CD14-positive monocyte (primary cell): ENCODE data around the gene RGS3. TPM values are rescaled to one million over a fixed set of nuclear protein-coding genes. Genes with fewer than 3 reads are reported as not detected.

Experiments
- DNase-seq, 3 donors: peaks; one replicate each; pipeline ENCODE4 v3.0.0-alpha.2; 2011 to 2022
- H2AFZ ChIP-seq: 2 replicates; pipeline ENCODE4 v1.6.0; 2012; ENCODE audit warnings: mild to moderate bottlenecking, low read depth, low read length, inconsistent platforms; ENCODE audit not compliant: insufficient read depth, poor library complexity, severe bottlenecking
- H3K27ac ChIP-seq, 2 donors: 1 replicate in 1 of 2; 2 replicates in 1 of 2; pipeline ENCODE4 v1.5.1; 2012 to 2013; ENCODE audit warnings: low read length in 2 of 2, control low read depth in 1 of 2, inconsistent platforms in 1 of 2, low read depth in 1 of 2, mild to moderate bottlenecking in 1 of 2
- H3K27me3 ChIP-seq, 2 donors: one replicate each; pipeline versions ENCODE4 v1.6.0 to v1.6.1; 2011 to 2013; ENCODE audit warnings: low read length in 2 of 2; ENCODE audit not compliant: control insufficient read depth in 2 of 2, insufficient read depth in 2 of 2
- H3K36me3 ChIP-seq, 2 donors: replicated peaks in 1 of 2; 1 replicate in 1 of 2; 2 replicates in 1 of 2; pipeline versions ENCODE4 v1.5.1 to v1.6.1; 2012 to 2013; ENCODE audit warnings: low read length in 2 of 2, control low read depth in 1 of 2, inconsistent platforms in 1 of 2, mild to moderate bottlenecking in 1 of 2; ENCODE audit not compliant: insufficient read depth in 2 of 2, control insufficient read depth in 1 of 2
- H3K4me1 ChIP-seq, 2 donors: 1 replicate in 1 of 2; 2 replicates in 1 of 2; pipeline versions ENCODE4 v1.5.1 to v1.6.1; 2012 to 2013; ENCODE audit warnings: low read length in 2 of 2, control low read depth in 1 of 2, inconsistent platforms in 1 of 2, mild to moderate bottlenecking in 1 of 2, moderate library complexity in 1 of 2; ENCODE audit not compliant: insufficient read depth in 2 of 2, control insufficient read depth in 1 of 2
- H3K4me2 ChIP-seq: replicated peaks from 2 replicates; pipeline ENCODE3; 2012; ENCODE audit warnings: low read length, moderate library complexity, mild to moderate bottlenecking; ENCODE audit not compliant: poor library complexity, severe bottlenecking; ENCODE audit errors: extremely low read depth
- H3K4me3 ChIP-seq, 3 experiments: fragments of 200-600 bp in 1 of 3; sonication (generic) in 1 of 3; replicated peaks in 1 of 3; 1 replicate in 2 of 3; 2 replicates in 1 of 3; pipeline ENCODE4 v1.5.1; 2011 to 2013; ENCODE audit warnings: low read length in 3 of 3, mild to moderate bottlenecking in 3 of 3, control low read depth in 2 of 3, low read depth in 2 of 3, inconsistent platforms in 1 of 3, moderate library complexity in 1 of 3
- H3K79me2 ChIP-seq: 2 replicates; pipeline ENCODE4 v1.6.0; 2012; ENCODE audit warnings: mild to moderate bottlenecking, control low read depth, inconsistent platforms, low read length, moderate library complexity; ENCODE audit not compliant: insufficient read depth
- H3K9ac ChIP-seq: 2 replicates; pipeline ENCODE4 v1.6.0; 2017; ENCODE audit warnings: low read length, mild to moderate bottlenecking; ENCODE audit not compliant: insufficient read depth, poor library complexity, severe bottlenecking
- H3K9me3 ChIP-seq, 2 donors: replicated peaks in 1 of 2; 1 replicate in 1 of 2; 2 replicates in 1 of 2; pipeline versions ENCODE4 v1.5.1 to v1.6.1; 2012 to 2013; ENCODE audit warnings: low read length in 2 of 2, control low read depth in 1 of 2; ENCODE audit not compliant: control insufficient read depth in 1 of 2, insufficient read depth in 1 of 2
- H4K20me1 ChIP-seq: 2 replicates; pipeline ENCODE4 v1.6.0; 2012; ENCODE audit warnings: mild to moderate bottlenecking, low read length, control low read depth, moderate library complexity; ENCODE audit not compliant: insufficient read depth
- H3K27ac Mint-ChIP-seq, 7 donors: one replicate each; pipeline ENCODE4 v1.8.0; 2020; ENCODE audit warnings: mild to moderate bottlenecking in 7 of 7, mixed read lengths in 7 of 7, moderate library complexity in 6 of 7, inconsistent platforms in 2 of 7
- H3K27me3 Mint-ChIP-seq, 3 donors: one replicate each; pipeline ENCODE4 v1.8.0; 2021 to 2022; ENCODE audit warnings: low read depth in 3 of 3, mild to moderate bottlenecking in 3 of 3, mixed read lengths in 3 of 3, moderate library complexity in 3 of 3, inconsistent platforms in 1 of 3
- H3K36me3 Mint-ChIP-seq, 2 donors: one replicate each; pipeline ENCODE4 v1.8.0; 2020; ENCODE audit warnings: mixed read lengths in 2 of 2, inconsistent platforms in 1 of 2, mild to moderate bottlenecking in 1 of 2
- H3K4me1 Mint-ChIP-seq: one replicate; pipeline ENCODE4 v1.8.0; 2020; ENCODE audit warnings: mild to moderate bottlenecking, mixed read lengths
- H3K4me3 Mint-ChIP-seq, 2 donors: one replicate each; pipeline ENCODE4 v1.8.0; 2020; ENCODE audit warnings: mild to moderate bottlenecking in 2 of 2, mixed read lengths in 2 of 2, moderate library complexity in 1 of 2
- H3K9me3 Mint-ChIP-seq, 7 donors: one replicate each; pipeline ENCODE4 v1.8.0; 2020 to 2022; ENCODE audit warnings: mixed read lengths in 7 of 7, mild to moderate bottlenecking in 6 of 7, moderate library complexity in 6 of 7, inconsistent platforms in 2 of 7
- CTCF ChIP-seq: fragments of 200-600 bp; IDR thresholded peaks from one replicate; pipeline ENCODE4 v1.8.0; 2022; ENCODE audit warnings: antibody characterized with exemption, mild to moderate bottlenecking
- WGBS: methylation state at CpG from one replicate; pipeline ENCODE4 v1.1.5; 2013; ENCODE audit warnings: missing lambda C conversion rate; ENCODE audit not compliant: insufficient coverage; 5-methylcytosine and 5-hydroxymethylcytosine counted together
- intact Hi-C, 2 donors: fragments of 100-400 bp; cut with micrococcal nuclease; formaldehyde crosslinking; loops; one replicate each; pipeline versions ENCODE4 v1.15.0 to v1.15.1; 2023
- polyA plus RNA-seq, 3 donors: library from polyadenylated mRNA; depleted of rRNA in 1 of 3; unstranded in 2 of 3; stranded (reverse) in 1 of 3; fragments of 300-500 nt in 2 of 3; fragments of >200 nt in 1 of 3; fragmentation: Illumina TruSeq in 2 of 3; gene quantifications; 1 replicate in 2 of 3; 2 replicates in 1 of 3; pipeline ENCODE4 v1.2.3, GENCODE V29; 2012 to 2021

Gene RGS3
- polyA plus RNA-seq, 3 donors: 9.1 to 16.2 (median 15.8) TPM

- no peak overlapping the region for H3K27ac ChIP-seq
- Mint-ChIP-seq H3K4me3 (no peak overlapping the region), H3K27me3 (no peaks in the 10 kb centered on the region), H3K27ac (no peak overlapping the region), H3K36me3 (no peaks in the 10 kb centered on the region), H3K9me3 (no peaks in the 10 kb centered on the region), H3K4me1 (peaks cover 6% of the 10 kb centered on the region)
- 100% methylated on average over 3 of the region's 10 CpGs for WGBS
- H3K9me3 ChIP-seq: no peaks in the 10 kb centered on the region
- H3K4me3 ChIP-seq: no peak overlapping the region
- H3K36me3 ChIP-seq: no peaks in the 10 kb centered on the region
- intact Hi-C loops: no loop called here
- no peaks in the 10 kb centered on the region for H3K27me3 ChIP-seq
- H2AFZ ChIP-seq: no peak overlapping the region
- DNase-seq: no peak
- H4K20me1 ChIP-seq: no peaks in the 10 kb centered on the region
- no peak overlapping the region for H3K9ac ChIP-seq
- TF ChIP-seq CTCF: no peak
- no peaks in the 10 kb centered on the region for H3K79me2 ChIP-seq
- peaks cover 0 to 20% of the 10 kb centered on the region in 2 donors for H3K4me1 ChIP-seq
- H3K4me2 ChIP-seq: no peak overlapping the region
These were observed 35.8 kb downstream of the RGS3 start for GRCh38 chr9:113499153-113499875.

GRCh38 chr9:113499876-113500497, 36.5 kb downstream of the RGS3 start:
- Histone ChIP-seq H3K4me2 (no peak overlapping the region), H3K27ac (no peak overlapping the region), H3K9me3 (no peaks in the 10 kb centered on the region), H2AFZ (no peak overlapping the region), H4K20me1 (no peaks in the 10 kb centered on the region), H3K27me3 (no peaks in the 10 kb centered on the region), H3K79me2 (no peaks in the 10 kb centered on the region), H3K9ac (no peak overlapping the region), H3K36me3 (no peaks in the 10 kb centered on the region), H3K4me3 (no peak overlapping the region), H3K4me1 (peaks cover 0 to 20% of the 10 kb centered on the region in 2 donors)
- 86% methylated on average over 3 of the region's 5 CpGs for WGBS
- TF ChIP-seq CTCF: no peak
- no peaks in the 10 kb centered on the region for H3K9me3 Mint-ChIP-seq
- no peak for DNase-seq
- intact Hi-C loops: no loop called here
- H3K36me3 Mint-ChIP-seq: no peaks in the 10 kb centered on the region
- H3K27ac Mint-ChIP-seq: no peak overlapping the region
- peaks cover 6% of the 10 kb centered on the region for H3K4me1 Mint-ChIP-seq
- H3K27me3 Mint-ChIP-seq: no peaks in the 10 kb centered on the region
- no peak overlapping the region for H3K4me3 Mint-ChIP-seq
